OCI-M2 (cell line): ENCODE data around the gene USB1.
"Not testable (repeated sequence)": the region's sequence is repeated elsewhere in the genome, so short reads cannot be mapped to it uniquely, and the experiment has no call there.

ENCODE experiments used
- DNase-seq: peaks from one replicate; lab custom pipeline; 2025; ENCODE audit not compliant: unreplicated experiment; lab: John Stamatoyannopoulos, UW

Gene USB1

GRCh38 chr16:57969451-57970123, 31.6 kb upstream of the USB1 start:
- no peak for DNase-seq

- DNase-seq, result no peak
Observed at GRCh38 chr16:57970319-57970718, 30.9 kb upstream of the USB1 start.

- no peak for DNase-seq
Observed at GRCh38 chr16:57970970-57971369, 30.2 kb upstream of the USB1 start, which contains the start of gene CNGB1. CNGB1 (minus strand) TSS chr16:57971128; CDS start chr16:57967286, 3,842 bp downstream.

GRCh38 chr16:57971848-57972247, 29.4 kb upstream of the USB1 start:
- no peak for DNase-seq

GRCh38 chr16:57972306-57972705, 28.9 kb upstream of the USB1 start:
- DNase-seq, result no peak

- peak; percentile 31 for DNase-seq
Observed at GRCh38 chr16:57976331-57976796, 24.8 kb upstream of the USB1 start.

GRCh38 chr16:57977418-57978069, 23.7 kb upstream of the USB1 start:
- DNase-seq, result no peak

- DNase-seq, result not testable (repeated sequence)
Observed at GRCh38 chr16:57978070-57978465, 23.1 kb upstream of the USB1 start.

- no peak for DNase-seq
Observed at GRCh38 chr16:57979006-57979585, 22.1 kb upstream of the USB1 start.

- DNase-seq, result no peak
Observed at GRCh38 chr16:57981636-57982035, 19.6 kb upstream of the USB1 start.

- no peak for DNase-seq
Observed at GRCh38 chr16:57982385-57982784, 18.8 kb upstream of the USB1 start.

GRCh38 chr16:57984443-57985203, 16.6 kb upstream of the USB1 start:
- no peak for DNase-seq

- no peak for DNase-seq
Observed at GRCh38 chr16:57985204-57986181, 15.7 kb upstream of the USB1 start.

GRCh38 chr16:57986196-57986595, 15.0 kb upstream of the USB1 start:
- DNase-seq, result no peak

- DNase-seq, result no peak
Observed at GRCh38 chr16:57987441-57988177, 13.6 kb upstream of the USB1 start.

- DNase-seq, result no peak
Observed at GRCh38 chr16:57988929-57989328, 12.3 kb upstream of the USB1 start.

GRCh38 chr16:57991551-57992059, 9.6 kb upstream of the USB1 start:
- DNase-seq, result no peak

- no peak for DNase-seq
Observed at GRCh38 chr16:57992084-57992483, 9.1 kb upstream of the USB1 start.

GRCh38 chr16:57993438-57993837, 7.8 kb upstream of the USB1 start:
- no peak for DNase-seq
